GM10266 (cell line): ENCODE measurements around the gene TAS2R46.
"Not testable (repeated sequence)": the region's sequence is repeated elsewhere in the genome, so short reads cannot be mapped to it uniquely, and the experiment has no call there.

Source experiments
- DNase-seq: peaks from one replicate; pipeline ENCODE4 v3.0.0; 2012; ENCODE audit errors: extremely low spot score
- CTCF ChIP-seq: IDR thresholded peaks from 2 replicates; pipeline ENCODE4 v1.5.1; 2012; ENCODE audit warnings: mild to moderate bottlenecking, low read depth; ENCODE audit not compliant: control insufficient read depth, insufficient read depth; ENCODE audit errors: missing control alignments

The TAS2R46 gene

GRCh38 chr12:11067514-11067913 is 5.4 kb upstream of the TAS2R46 start:
- no peak for DNase-seq
- TF ChIP-seq CTCF, result no peak

GRCh38 chr12:11059784-11060183 is 2.3 kb downstream of the TAS2R46 start:
- DNase-seq, result no peak

GRCh38 chr12:11059041-11059440 is 3.1 kb downstream of the TAS2R46 start:
- TF ChIP-seq CTCF, result no peak

More at GRCh38 chr12:11059784-11060183, 2.3 kb downstream of the TAS2R46 start:
- no peak for TF ChIP-seq CTCF

GRCh38 chr12:11055306-11055705 is 6.8 kb downstream of the TAS2R46 start:
- TF ChIP-seq CTCF, result no peak
- DNase-seq, result no peak

More at GRCh38 chr12:11059041-11059440, 3.1 kb downstream of the TAS2R46 start:
- DNase-seq, result no peak

- DNase-seq, result not testable (repeated sequence)
Measured at GRCh38 chr12:11049806-11050531, 12.1 kb downstream of the TAS2R46 start.

- not testable (repeated sequence) for DNase-seq
Measured at GRCh38 chr12:11041366-11041765, 20.7 kb downstream of the TAS2R46 start.

- no peak for TF ChIP-seq CTCF
- no peak for DNase-seq
Measured at GRCh38 chr12:11040162-11040561, 21.9 kb downstream of the TAS2R46 start.

- DNase-seq, result no peak
- TF ChIP-seq CTCF, result no peak
Measured at GRCh38 chr12:11039171-11039570, 22.9 kb downstream of the TAS2R46 start.

- not testable (repeated sequence) for DNase-seq
Measured at GRCh38 chr12:11033959-11034358, 28.1 kb downstream of the TAS2R46 start.
